ENCODE results near the gene NHLRC2. TPM values are rescaled to one million over a fixed set of nuclear protein-coding genes. Genes with fewer than 3 reads are reported as not detected.

NHLRC2 gene
- total and polyA plus RNA-seq, 2 of the 13 experiments (the other 11 are each of a cell fraction or from before 2014, with no cell fraction given) = 7.6 to 12.7 TPM

DNA sequence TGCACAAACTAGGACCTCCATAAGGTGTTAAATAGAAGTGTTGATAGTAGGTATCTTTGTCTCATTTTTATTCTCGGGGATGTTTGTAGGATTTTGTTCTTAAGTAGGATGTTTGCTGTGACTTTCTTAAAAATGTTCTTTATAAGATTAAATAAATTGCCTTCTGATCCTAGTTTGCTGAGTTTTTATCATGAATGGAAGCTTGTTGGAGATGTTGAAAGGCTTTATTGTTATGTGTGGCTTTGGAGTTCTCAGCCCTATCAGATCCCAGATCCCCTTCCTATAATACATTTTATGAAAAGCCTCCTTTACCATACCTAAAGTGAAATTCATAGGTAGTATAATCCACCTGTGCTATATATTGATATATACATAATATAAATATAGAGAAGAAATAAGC is 40.1 kb downstream of the NHLRC2 start:
- Histone ChIP-seq H3K4me3 (replicated peaks in 1 of 3; ENCODE audit: insufficient read depth in 1 of 3, low read depth in 2 of 3, low read length in 3 of 3) (no peak overlapping the region), H3K36me3 (replicated peaks in 1 of 2; ENCODE audit: control insufficient read depth in 1 of 2, insufficient read depth in 2 of 2, low read length in 2 of 2) (peaks cover 5 to 26% of the 10 kb centered on the region in 2 experiments; a peak in 4 of 5 replicates), H3K79me2 (ENCODE audit: insufficient read depth, low read length) (no peaks in the 10 kb centered on the region), H3K9me3 (ENCODE audit: low read length) (no peaks in the 10 kb centered on the region), H3K27me3 (ENCODE audit: control insufficient read depth in 1 of 2, insufficient read depth in 2 of 2, low read length in 2 of 2) (no peaks in the 10 kb centered on the region), H4K20me1 (ENCODE audit: insufficient read depth, low read length) (0 out of 2 replicates have a peak, but pooled peaks cover 2% of the 10 kb centered on the region), H3K4me2 (ENCODE audit: low read depth, low read length) (no peak overlapping the region), H2AFZ (ENCODE audit: low read length) (no peak overlapping the region), H3K9ac (ENCODE audit: insufficient read depth, low read depth, low read length) (no peak overlapping the region), H3K27ac (ENCODE audit: extremely low read length, insufficient read depth, low read length) (no peak overlapping the region), H3K4me1 (ENCODE audit: insufficient read depth, low read length) (no peaks in the 10 kb centered on the region)
- ATAC-seq (no peak), DNase-seq (ENCODE audit: low spot score) (no peak), FAIRE-seq (no peak)
- no TSS peak for BruUV-seq (replicated peaks)
- TF ChIP-seq ZNF572 (CRISPR knock-in tag; IDR thresholded peaks at IDR 0.05) (no peak), ZNF460 (CRISPR knock-in tag; IDR thresholded peaks at IDR 0.05; ENCODE audit: borderline replicate concordance) (no peak), ZNF382 (CRISPR knock-in tag; IDR thresholded peaks at IDR 0.05; ENCODE audit: borderline replicate concordance) (no peak), MLLT10 (CRISPR knock-in tag; IDR thresholded peaks at IDR 0.05) (no peak), HCFC1 (IDR thresholded peaks at IDR 0.05; ENCODE audit: low read depth, low read length) (no peak), ZNF331 (CRISPR knock-in tag; IDR thresholded peaks at IDR 0.05) (no peak), GLI4 (CRISPR knock-in tag; IDR thresholded peaks at IDR 0.05; ENCODE audit: borderline replicate concordance) (no peak), GTF2F1 (IDR thresholded peaks at IDR 0.05; ENCODE audit: low read length) (no peak), ZNF749 (CRISPR knock-in tag; IDR thresholded peaks at IDR 0.05; ENCODE audit: borderline replicate concordance) (no peak), MTF2 (CRISPR knock-in tag; IDR thresholded peaks at IDR 0.05; ENCODE audit: borderline replicate concordance) (no peak), SP140L (CRISPR knock-in tag; IDR thresholded peaks at IDR 0.05; ENCODE audit: borderline replicate concordance) (no peak), TGIF2 (CRISPR knock-in tag; IDR thresholded peaks at IDR 0.05) (no peak), MAFG (CRISPR knock-in tag; IDR thresholded peaks at IDR 0.05) (no peak), JUN (CRISPR knock-in tag; IDR thresholded peaks at IDR 0.05) (no peak), EEA1 (CRISPR knock-in tag; IDR thresholded peaks at IDR 0.05; ENCODE audit: borderline replicate concordance) (no peak)
- TF ChIP-seq, protein P1, sequence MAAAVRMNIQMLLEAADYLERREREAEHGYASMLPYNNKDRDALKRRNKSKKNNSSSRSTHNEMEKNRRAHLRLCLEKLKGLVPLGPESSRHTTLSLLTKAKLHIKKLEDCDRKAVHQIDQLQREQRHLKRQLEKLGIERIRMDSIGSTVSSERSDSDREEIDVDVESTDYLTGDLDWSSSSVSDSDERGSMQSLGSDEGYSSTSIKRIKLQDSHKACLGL (CRISPR knock-in tag; IDR thresholded peaks at IDR 0.05) = no peak
- TF ChIP-seq, protein P2, sequence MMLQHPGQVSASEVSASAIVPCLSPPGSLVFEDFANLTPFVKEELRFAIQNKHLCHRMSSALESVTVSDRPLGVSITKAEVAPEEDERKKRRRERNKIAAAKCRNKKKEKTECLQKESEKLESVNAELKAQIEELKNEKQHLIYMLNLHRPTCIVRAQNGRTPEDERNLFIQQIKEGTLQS (CRISPR knock-in tag; IDR thresholded peaks at IDR 0.05) = no peak
- intact Hi-C loops (cut with micrococcal nuclease; ENCODE audit: unreplicated experiment) (no loop called here), in situ Hi-C loops (cut with HindIII; ENCODE audit: extremely low pct_ligation_motif_present, low pct_unique_long_range_greater_than_20kb) (no loop called here)
- 95% methylated on average over 1 of the region's 1 CpG for WGBS (ENCODE audit: low lambda C conversion rate)
- ChIA-PET POLR2A (no interaction called here), CTCF (ENCODE audit: low intra/inter-chr PET ratio, low total read pairs) (no interaction called here)
